Activated CD4-positive, CD25-positive, alpha-beta regulatory T cell treated with anti-CD3 and anti-CD28 coated beads, Interleukin-2, amount 50 U/mL, for 24 hours (primary cell): ENCODE results near the gene UGT1A8.

ENCODE experiments used
- ATAC-seq, 2 donors: fragments of 150-1000 bp; cut with Tn5 transposase; one replicate each; pipeline ENCODE4 v1.10.0; 2021; ENCODE audit warnings: mild to moderate bottlenecking in 1 of 2, moderate library complexity in 1 of 2

Gene UGT1A8

GRCh38 chr2:233772153-233772552, 154.7 kb downstream of the UGT1A8 start:
- no peak for ATAC-seq

- no peak for ATAC-seq
Observed at GRCh38 chr2:233772583-233772982, 155.2 kb downstream of the UGT1A8 start.

- no peak for ATAC-seq
Observed at GRCh38 chr2:233773854-233774253, 156.4 kb downstream of the UGT1A8 start.

- ATAC-seq: no peak
Observed at GRCh38 chr2:233775414-233775813, 158.0 kb downstream of the UGT1A8 start.

GRCh38 chr2:233778030-233778429, 160.6 kb downstream of the UGT1A8 start, which contains the start of gene MROH2A:
TSS of gene MROH2A (plus strand) at chr2:233778330. CDS start at chr2:233779359, 1,029 bp downstream.
- ATAC-seq: no peak

GRCh38 chr2:233779722-233780121, 162.3 kb downstream of the UGT1A8 start:
- ATAC-seq: no peak

- ATAC-seq: no peak
Observed at GRCh38 chr2:233780771-233781170, 163.3 kb downstream of the UGT1A8 start.

GRCh38 chr2:233789554-233789953, 172.1 kb downstream of the UGT1A8 start:
- no peak for ATAC-seq

GRCh38 chr2:233791151-233791882, 173.9 kb downstream of the UGT1A8 start:
- no peak for ATAC-seq

- no peak for ATAC-seq
Observed at GRCh38 chr2:233791883-233792329, 174.5 kb downstream of the UGT1A8 start.

- no peak for ATAC-seq
Observed at GRCh38 chr2:233792720-233793119, 175.3 kb downstream of the UGT1A8 start.

- ATAC-seq: no peak
Observed at GRCh38 chr2:233793465-233794127, 176.2 kb downstream of the UGT1A8 start.

- ATAC-seq: no peak
Observed at GRCh38 chr2:233794128-233794658, 176.8 kb downstream of the UGT1A8 start.

- ATAC-seq: no peak
Observed at GRCh38 chr2:233795735-233796171, 178.3 kb downstream of the UGT1A8 start.

GRCh38 chr2:233796254-233796653, 178.8 kb downstream of the UGT1A8 start:
- ATAC-seq: no peak

- ATAC-seq: no peak
Observed at GRCh38 chr2:233798335-233799086, 181.1 kb downstream of the UGT1A8 start.

GRCh38 chr2:233799087-233799665, 181.7 kb downstream of the UGT1A8 start:
- ATAC-seq: no peak

GRCh38 chr2:233799716-233800115, 182.3 kb downstream of the UGT1A8 start:
- ATAC-seq: no peak

GRCh38 chr2:233800208-233800607, 182.8 kb downstream of the UGT1A8 start:
- no peak for ATAC-seq

GRCh38 chr2:233801357-233802131, 184.1 kb downstream of the UGT1A8 start:
- ATAC-seq: peak in 1 of 2 donors; percentile 49

- ATAC-seq: no peak
Observed at GRCh38 chr2:233802132-233802815, 184.8 kb downstream of the UGT1A8 start.
